H1 (cell line): Measurements from ENCODE around the gene C2orf78. TPM values are rescaled to one million over a fixed set of nuclear protein-coding genes. Genes with fewer than 3 reads are reported as not detected.

ENCODE experiments used
- CTCF ChIA-PET: fragments of 300-600 bp; sonication (Branson Sonifier 250); formaldehyde crosslinking; loops from one replicate; lab custom pipeline; 2021; ENCODE audit not compliant: partially characterized antibody; lab: Charles Lee
- POLR2A ChIA-PET: fragments of 300-600 bp; sonication (Branson Sonifier 250); formaldehyde crosslinking; loops from one replicate; lab custom pipeline; 2021; ENCODE audit warnings: inconsistent platforms; ENCODE audit not compliant: partially characterized antibody; lab: Charles Lee
- DNase-seq, 2 experiments: peaks; one replicate each; pipeline versions ENCODE4 v3.0.0 to v3.0.0-alpha.2; 2010 to 2022; ENCODE audit warnings: low spot score in 2 of 2, low read depth in 1 of 2, mixed read lengths in 1 of 2
- FAIRE-seq: peaks from 2 replicates; lab custom pipeline; 2011; peaks lifted over from hg19 to GRCh38; lab: Jason Lieb, UNC
- H2AFZ ChIP-seq: 2 replicates; pipeline ENCODE4 v1.8.1; 2012; ENCODE audit warnings: low read length, inconsistent platforms
- H2AK5ac ChIP-seq: 2 replicates; pipeline ENCODE4 v1.6.1; 2013; ENCODE audit warnings: low read depth, low read length
- H2BK120ac ChIP-seq: replicated peaks from 2 replicates; pipeline ENCODE3; 2013; ENCODE audit warnings: low read depth, low read length, inconsistent platforms
- H2BK12ac ChIP-seq: 2 replicates; pipeline ENCODE4 v1.6.1; 2013; ENCODE audit warnings: low read depth, low read length
- H2BK15ac ChIP-seq: 2 replicates; pipeline ENCODE4 v1.6.1; 2013; ENCODE audit warnings: low read length
- H2BK20ac ChIP-seq: 2 replicates; pipeline ENCODE4 v1.6.1; 2013; ENCODE audit warnings: low read length
- H2BK5ac ChIP-seq: 2 replicates; pipeline ENCODE4 v1.6.1; 2013; ENCODE audit warnings: low read depth, low read length
- H3K14ac ChIP-seq: 2 replicates; pipeline ENCODE4 v1.6.1; 2013; ENCODE audit warnings: inconsistent platforms; ENCODE audit not compliant: insufficient read length
- H3K18ac ChIP-seq: 2 replicates; pipeline ENCODE4 v1.6.1; 2013; ENCODE audit warnings: low read length; ENCODE audit errors: extremely low read depth
- H3K23ac ChIP-seq: 2 replicates; pipeline ENCODE4 v1.6.1; 2013; ENCODE audit warnings: inconsistent platforms; ENCODE audit not compliant: insufficient read length
- H3K23me2 ChIP-seq: 2 replicates; pipeline ENCODE4 v1.6.1; 2013; ENCODE audit warnings: low read depth, low read length
- H3K27ac ChIP-seq: 2 replicates; pipeline ENCODE4 v1.6.1; 2011; ENCODE audit warnings: low read depth, low read length, inconsistent platforms
- H3K27me3 ChIP-seq, 4 experiments: replicated peaks in 1 of 4; 1 replicate in 1 of 4; 2 replicates in 3 of 4; pipeline versions ENCODE4 v1.6.1 to v1.8.1; 2011 to 2013; ENCODE audit warnings: low read length in 3 of 4, mild to moderate bottlenecking in 3 of 4, inconsistent platforms in 2 of 4, mixed read lengths in 2 of 4, moderate library complexity in 1 of 4; ENCODE audit not compliant: control insufficient read depth in 3 of 4, insufficient read depth in 3 of 4; ENCODE audit errors: extremely low read depth in 1 of 4
- H3K36me3 ChIP-seq, 4 experiments: 2 replicates each; pipeline versions ENCODE4 v1.6.1 to v1.8.1; 2011 to 2013; ENCODE audit warnings: mild to moderate bottlenecking in 4 of 4, low read length in 3 of 4, moderate library complexity in 2 of 4, control low read depth in 1 of 4, inconsistent platforms in 1 of 4; ENCODE audit not compliant: insufficient read depth in 4 of 4, control insufficient read depth in 2 of 4
- H3K4ac ChIP-seq: replicated peaks from 2 replicates; pipeline ENCODE3; 2013; ENCODE audit warnings: low read length, low read depth, mixed read lengths, inconsistent platforms; ENCODE audit not compliant: insufficient read length
- H3K4me1 ChIP-seq, 4 experiments: replicated peaks in 1 of 4; 1 replicate in 1 of 4; 2 replicates in 3 of 4; pipeline versions ENCODE4 v1.6.1 to v1.8.1; 2011 to 2013; ENCODE audit warnings: low read length in 3 of 4, inconsistent platforms in 2 of 4, mixed read lengths in 1 of 4; ENCODE audit not compliant: insufficient read depth in 4 of 4, control insufficient read depth in 3 of 4
- H3K4me2 ChIP-seq, 2 experiments: 2 replicates each; pipeline versions ENCODE4 v1.6.1 to v1.8.1; 2011 to 2013; ENCODE audit warnings: low read depth in 2 of 2, low read length in 2 of 2, control low read depth in 1 of 2, inconsistent platforms in 1 of 2, mild to moderate bottlenecking in 1 of 2; ENCODE audit not compliant: insufficient read depth in 1 of 2
- H3K4me3 ChIP-seq, 4 experiments: fragments of 200-600, 300-600 bp in 1 of 4; sonication (generic), shearing (Covaris generic), sonication (Bioruptor Twin) in 1 of 4; 2 replicates each; pipeline versions ENCODE4 v1.5.1 to v1.8.1; 2011 to 2016; ENCODE audit warnings: low read length in 4 of 4, low read depth in 3 of 4, control low read depth in 2 of 4, inconsistent platforms in 2 of 4, mild to moderate bottlenecking in 2 of 4, mixed read lengths in 1 of 4, moderate library complexity in 1 of 4; ENCODE audit not compliant: insufficient read depth in 2 of 4; ENCODE audit errors: extremely low read depth in 1 of 4
- H3K56ac ChIP-seq: replicated peaks from 2 replicates; pipeline ENCODE3; 2013; ENCODE audit warnings: low read depth, mild to moderate bottlenecking, mixed read lengths, low read length, inconsistent platforms; ENCODE audit not compliant: insufficient read length
- H3K79me1 ChIP-seq: 2 replicates; pipeline ENCODE4 v1.6.1; 2013; ENCODE audit warnings: low read depth, low read length, control low read depth
- H3K79me2 ChIP-seq, 2 experiments: 2 replicates each; pipeline versions ENCODE4 v1.6.1 to v1.8.1; 2012 to 2013; ENCODE audit warnings: low read length in 2 of 2, mild to moderate bottlenecking in 2 of 2, inconsistent platforms in 1 of 2; ENCODE audit not compliant: insufficient read depth in 2 of 2, control insufficient read depth in 1 of 2
- H3K9ac ChIP-seq, 4 experiments: replicated peaks in 1 of 4; 1 replicate in 1 of 4; 2 replicates in 3 of 4; pipeline versions ENCODE4 v1.6.1 to v1.8.1; 2011 to 2013; ENCODE audit warnings: low read depth in 3 of 4, low read length in 3 of 4, control low read depth in 2 of 4, mild to moderate bottlenecking in 2 of 4, moderate library complexity in 2 of 4, inconsistent platforms in 1 of 4; ENCODE audit errors: extremely low read depth in 1 of 4
- H3K9me3 ChIP-seq, 2 experiments: 2 replicates each; pipeline versions ENCODE4 v1.6.1 to v1.8.1; 2012 to 2013; ENCODE audit warnings: mild to moderate bottlenecking in 2 of 2, moderate library complexity in 2 of 2, control low read depth in 1 of 2, inconsistent platforms in 1 of 2, low read depth in 1 of 2, low read length in 1 of 2, mixed read lengths in 1 of 2; ENCODE audit not compliant: insufficient read depth in 2 of 2
- H4K20me1 ChIP-seq, 2 experiments: replicated peaks in 1 of 2; 2 replicates each; pipeline versions ENCODE3 to v1.8.1; 2011 to 2013; ENCODE audit warnings: inconsistent platforms in 2 of 2, low read length in 2 of 2, mild to moderate bottlenecking in 1 of 2; ENCODE audit not compliant: insufficient read depth in 2 of 2, control insufficient read depth in 1 of 2
- H4K5ac ChIP-seq: 2 replicates; pipeline ENCODE4 v1.6.1; 2013; ENCODE audit warnings: low read length, low read depth, mixed read lengths, inconsistent platforms; ENCODE audit not compliant: insufficient read length
- H4K8ac ChIP-seq: 2 replicates; pipeline ENCODE4 v1.8.0; 2013; ENCODE audit warnings: mild to moderate bottlenecking, moderate library complexity, low read length, inconsistent platforms; ENCODE audit not compliant: insufficient read depth; ENCODE audit errors: extremely low read depth
- H4K91ac ChIP-seq: replicated peaks from 2 replicates; pipeline ENCODE3; 2013; ENCODE audit warnings: low read length, mixed read lengths, inconsistent platforms; ENCODE audit not compliant: insufficient read length
- ASH2L ChIP-seq: fragments of 200-600, 300-600 bp; sonication (generic); IDR thresholded peaks from one replicate; pipeline ENCODE4 v1.7.1; 2017; ENCODE audit warnings: low read length
- BCL11A ChIP-seq, 2 experiments: IDR thresholded peaks; one replicate each; pipeline ENCODE4 v1.6.1; 2011; ENCODE audit warnings: low read depth in 2 of 2, low read length in 2 of 2, mild to moderate bottlenecking in 2 of 2
- CBX8 ChIP-seq: fragments of 300-800, 300-1000 bp; sonication (generic); IDR thresholded peaks from 2 replicates; pipeline ENCODE4 v1.7.1; 2016; ENCODE audit warnings: low read depth, low read length, borderline replicate concordance
- CHD2 ChIP-seq: IDR thresholded peaks from 2 replicates; pipeline ENCODE4 v1.6.1; 2012; ENCODE audit warnings: low read length, improper control_type of control experiment
- EP300 ChIP-seq, 2 experiments: IDR thresholded peaks; 1 replicate in 1 of 2; 2 replicates in 1 of 2; pipeline ENCODE4 v1.6.1; 2011 to 2012; ENCODE audit warnings: low read depth in 2 of 2, low read length in 2 of 2, mild to moderate bottlenecking in 2 of 2, borderline replicate concordance in 1 of 2, inconsistent platforms in 1 of 2, moderate library complexity in 1 of 2
- JUND ChIP-seq: IDR thresholded peaks from 2 replicates; pipeline ENCODE4 v1.6.1; 2011; ENCODE audit warnings: mild to moderate bottlenecking, improper control_type of control experiment, low read length
- POU5F1 ChIP-seq: IDR thresholded peaks from 2 replicates; pipeline ENCODE4 v1.6.1; 2011; ENCODE audit warnings: low read depth, mild to moderate bottlenecking, low read length, moderate library complexity
- RAD21 ChIP-seq, 2 experiments: IDR thresholded peaks in 1 of 2; conservative IDR thresholded peaks in 1 of 2; 2 replicates each; pipeline ENCODE4 v1.6.1; 2011; ENCODE audit warnings: low read depth in 2 of 2, low read length in 2 of 2, improper control_type of control experiment in 1 of 2, inconsistent platforms in 1 of 2, mild to moderate bottlenecking in 1 of 2, moderate library complexity in 1 of 2
- RNF2 ChIP-seq: fragments of 200-900, 300-1000 bp; sonication (generic); IDR thresholded peaks from 2 replicates; pipeline ENCODE4 v1.7.1; 2016; ENCODE audit warnings: borderline replicate concordance, low read depth, mild to moderate bottlenecking, antibody characterized with exemption, low read length; ENCODE audit not compliant: poor library complexity, severe bottlenecking; ENCODE audit errors: missing control alignments
- RXRA ChIP-seq: IDR thresholded peaks from 2 replicates; pipeline ENCODE4 v1.6.1; 2011; ENCODE audit warnings: low read depth, mild to moderate bottlenecking, low read length, moderate library complexity; ENCODE audit not compliant: insufficient read depth
- SAP30 ChIP-seq: fragments of 300-600 bp; sonication (generic); IDR thresholded peaks from 2 replicates; pipeline ENCODE4 v1.7.1; 2012; ENCODE audit warnings: low read length, moderate library complexity, mild to moderate bottlenecking, inconsistent platforms; ENCODE audit not compliant: insufficient read depth, insufficient replicate concordance
- SIX5 ChIP-seq: IDR thresholded peaks from 2 replicates; pipeline ENCODE4 v1.6.1; 2011; ENCODE audit warnings: mild to moderate bottlenecking, low read depth, low read length
- WGBS, 2 experiments: shearing (Covaris generic) in 1 of 2; methylation state at CpG; one replicate each; pipeline versions ENCODE4 v1.1.6 to v1.1.7; 2013 to 2015; ENCODE audit warnings: low lambda C conversion rate in 2 of 2, mixed read lengths in 2 of 2, inconsistent platforms in 1 of 2, low coverage in 1 of 2, missing lambda C conversion rate in 1 of 2; ENCODE audit not compliant: insufficient replicate concordance in 2 of 2, insufficient coverage in 1 of 2, insufficient read length in 1 of 2; ENCODE audit errors: extremely low coverage in 1 of 2, missing lambda C conversion rate in 1 of 2; 5-methylcytosine and 5-hydroxymethylcytosine counted together
- polyA plus RNA-seq, 7 experiments: library from polyadenylated mRNA; depleted of rRNA in 3 of 7; stranded (reverse) in 5 of 7; unstranded in 2 of 7; fragments of >200 nt in 5 of 7; fragments of 200-250 nt in 2 of 7; gene quantifications; 1 replicate in 5 of 7; 2 replicates in 1 of 7; 4 replicates in 1 of 7; pipeline versions ENCODE4 v1.2.1 to v1.2.3, GENCODE V29; 2011 to 2013; ENCODE audit warnings: missing spikeins in 2 of 7, mixed read lengths in 2 of 7
- total RNA-seq: library from RNA; stranded (reverse); fragmentation: NEBNext Ultra II Directional; extraction: Animal tissue kit (Norgen Biotek cat#: 25700); gene quantifications from 2 replicates; pipeline ENCODE4 v1.2.1, GENCODE V29; 2021

Gene C2orf78
- total and polyA plus RNA-seq, 2 of the 8 experiments (the other 6 are each of a cell fraction or from before 2014, with no cell fraction given) = 0.39 to 0.89 TPM

GRCh38 chr2:73822991-73823390 is 39.0 kb downstream of the C2orf78 start:
- Histone ChIP-seq H4K91ac (no peak overlapping the region), H3K36me3 (no peaks in the 10 kb centered on the region), H2BK120ac (no peak overlapping the region), H2BK20ac (no peak overlapping the region), H2AK5ac (no peak overlapping the region), H3K27ac (no peak overlapping the region), H3K4me1 (0 out of 7 replicates have a peak, but pooled peaks cover 0 to 2% (median 0%) of the 10 kb centered on the region in 4 experiments), H3K79me2 (no peaks in the 10 kb centered on the region), H4K20me1 (no peaks in the 10 kb centered on the region), H2BK15ac (no peak overlapping the region), H3K18ac (no peak overlapping the region), H4K8ac (no peak overlapping the region), H3K9ac (no peak overlapping the region; a peak in 1 of 7 replicates), H3K23ac (no peak overlapping the region), H3K27me3 (peaks cover 0 to 7% (median 2%) of the 10 kb centered on the region in 4 experiments; a peak in 4 of 7 replicates), H2BK5ac (no peak overlapping the region), H3K14ac (no peak overlapping the region), H4K5ac (no peak overlapping the region), H3K4ac (no peak overlapping the region), H3K4me3 (no peak overlapping the region), H3K4me2 (no peak overlapping the region), H2AFZ (no peak overlapping the region), H3K23me2 (no peaks in the 10 kb centered on the region), H2BK12ac (no peak overlapping the region)
- FAIRE-seq (no peak), DNase-seq (no peak)
- ChIA-PET POLR2A (no interaction called here), CTCF (interaction anchor here (0.6 to 4.8 kb wide), 15 partner anchors 7 to 450 kb away, joined by 3 to 31 read pairs (median 5); no protein-coding TSS in a partner anchor)
- WGBS, 2 experiments = 84% methylated on average over 2 of the region's 2 CpGs; no CpG with 5 or more reads in 1 of the 2 experiments
- TF ChIP-seq POU5F1 (no peak), EP300 (IDR thresholded peaks at IDR 0.05; ENCODE audit: borderline replicate concordance in 1 of 2, low read depth in 2 of 2, low read length in 2 of 2) (no peak), RXRA (no peak), BCL11A (IDR thresholded peaks at IDR 0.05; ENCODE audit: low read depth in 2 of 2, low read length in 2 of 2) (no peak), SAP30 (no peak), ASH2L (no peak), RNF2 (no peak), SIX5 (no peak), JUND (no peak), CHD2 (no peak), CBX8 (no peak), RAD21 (IDR thresholded peaks at IDR 0.05 in 1 of 2, conservative IDR thresholded peaks at IDR 0.05 in 1 of 2; ENCODE audit: low read depth in 2 of 2, low read length in 2 of 2) (no peak)
- TF ChIP-seq, all 59 proteins: peak for 0
- Histone ChIP-seq H3K56ac (no peak overlapping the region), H3K79me1 (no peaks in the 10 kb centered on the region), H3K9me3 (no peaks in the 10 kb centered on the region)
